ENCODE results near the gene SYNGR1. TPM values are rescaled to one million over a fixed set of nuclear protein-coding genes. Genes with fewer than 3 reads are reported as not detected.
A peak's percentile ranks its signal among the peaks of the same experiment; 100 is the strongest.
"Not testable (repeated sequence)": the region's sequence is repeated elsewhere in the genome, so short reads cannot be mapped to it uniquely, and the experiment has no call there.

SYNGR1 gene
- total RNA-seq, 4 donors from 2014 or later: 4.4 to 11.0 (median 9.9) TPM

- TF ChIP-seq, protein P1, sequence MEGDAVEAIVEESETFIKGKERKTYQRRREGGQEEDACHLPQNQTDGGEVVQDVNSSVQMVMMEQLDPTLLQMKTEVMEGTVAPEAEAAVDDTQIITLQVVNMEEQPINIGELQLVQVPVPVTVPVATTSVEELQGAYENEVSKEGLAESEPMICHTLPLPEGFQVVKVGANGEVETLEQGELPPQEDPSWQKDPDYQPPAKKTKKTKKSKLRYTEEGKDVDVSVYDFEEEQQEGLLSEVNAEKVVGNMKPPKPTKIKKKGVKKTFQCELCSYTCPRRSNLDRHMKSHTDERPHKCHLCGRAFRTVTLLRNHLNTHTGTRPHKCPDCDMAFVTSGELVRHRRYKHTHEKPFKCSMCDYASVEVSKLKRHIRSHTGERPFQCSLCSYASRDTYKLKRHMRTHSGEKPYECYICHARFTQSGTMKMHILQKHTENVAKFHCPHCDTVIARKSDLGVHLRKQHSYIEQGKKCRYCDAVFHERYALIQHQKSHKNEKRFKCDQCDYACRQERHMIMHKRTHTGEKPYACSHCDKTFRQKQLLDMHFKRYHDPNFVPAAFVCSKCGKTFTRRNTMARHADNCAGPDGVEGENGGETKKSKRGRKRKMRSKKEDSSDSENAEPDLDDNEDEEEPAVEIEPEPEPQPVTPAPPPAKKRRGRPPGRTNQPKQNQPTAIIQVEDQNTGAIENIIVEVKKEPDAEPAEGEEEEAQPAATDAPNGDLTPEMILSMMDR (IDR thresholded peaks at IDR 0.05): no peak
- peak; percentile 34 for ATAC-seq (ENCODE audit: low FRiP score)
Measured at GRCh38 chr22:39327995-39328754, 21.6 kb upstream of the SYNGR1 start.

DNA sequence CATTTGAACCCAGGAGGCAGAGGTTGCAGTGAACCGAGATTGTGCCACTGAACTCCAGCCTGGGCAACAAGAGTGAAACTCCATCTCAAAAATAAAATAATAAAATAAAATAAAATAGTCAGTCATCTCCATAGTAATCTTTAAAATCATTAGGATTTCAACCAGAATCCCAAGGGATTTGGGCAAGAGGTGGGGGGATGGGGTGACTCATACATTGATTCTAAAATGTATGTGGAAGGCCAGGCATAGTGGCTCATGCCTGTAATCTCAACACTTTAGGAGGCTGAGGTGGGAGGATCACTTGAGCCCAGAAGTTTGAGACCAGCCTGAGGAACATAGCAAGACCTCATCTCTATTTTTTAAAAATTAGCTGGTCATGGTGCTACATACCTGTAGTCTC, 19.2 kb upstream of the SYNGR1 start:
- DNase-seq (ENCODE audit: low spot score); ATAC-seq (ENCODE audit: low FRiP score): not testable (repeated sequence)

More at GRCh38 chr22:39327995-39328754, 21.6 kb upstream of the SYNGR1 start:
- DNase-seq (ENCODE audit: low spot score): no peak

GRCh38 chr22:39332441-39333064, 17.2 kb upstream of the SYNGR1 start:
- TF ChIP-seq, protein P1 (IDR thresholded peaks at IDR 0.05): no peak
- DNase-seq (ENCODE audit: low spot score) (no peak), ATAC-seq (ENCODE audit: low FRiP score) (no peak)

GRCh38 chr22:39336411-39336810, 13.4 kb upstream of the SYNGR1 start:
- ATAC-seq (ENCODE audit: low FRiP score): no peak
- no peak for DNase-seq (ENCODE audit: low spot score)
- TF ChIP-seq, protein P1 (IDR thresholded peaks at IDR 0.05): no peak

DNA sequence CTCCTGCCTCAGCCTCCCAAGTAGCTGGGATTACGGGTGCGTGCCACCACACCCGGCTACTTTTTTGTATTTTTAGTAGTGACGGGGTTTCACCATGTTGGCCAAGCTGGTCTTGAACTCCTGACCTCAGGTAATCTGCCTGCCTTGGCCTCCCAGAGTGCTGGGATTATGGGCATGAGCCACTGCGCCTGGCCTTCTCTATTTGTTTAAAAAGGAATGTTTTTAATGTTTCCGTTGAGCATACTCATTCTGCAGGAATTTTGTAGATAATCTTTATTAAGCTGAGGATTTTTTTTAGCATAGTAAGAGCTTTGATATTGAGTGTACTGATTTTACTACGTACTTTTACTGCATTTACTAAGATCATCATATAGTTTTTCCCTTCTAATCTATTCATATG, 10.0 kb upstream of the SYNGR1 start:
- not testable (repeated sequence) for ATAC-seq (ENCODE audit: low FRiP score); DNase-seq (ENCODE audit: low spot score)

DNA sequence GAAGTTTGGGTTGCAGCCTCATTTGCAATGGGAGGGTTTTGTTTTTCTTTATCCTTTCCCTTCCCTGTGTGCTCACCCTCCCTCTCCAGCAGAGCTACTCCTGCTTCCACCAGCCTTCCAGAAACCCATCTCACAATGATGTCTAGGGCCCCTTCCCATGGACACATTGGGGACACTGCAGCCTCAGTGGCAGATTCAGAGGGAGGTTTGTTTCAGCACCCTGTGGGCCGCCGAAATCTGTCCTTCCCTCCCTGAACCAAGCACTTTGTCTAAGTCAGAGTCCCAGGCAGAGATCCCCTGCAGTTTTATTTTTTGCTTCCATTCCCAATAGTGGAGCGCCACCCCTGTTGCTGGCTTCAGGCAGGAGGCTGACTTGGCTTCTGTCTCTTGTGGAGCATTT, 8.6 kb upstream of the SYNGR1 start:
- no peak for ATAC-seq (ENCODE audit: low FRiP score)
- TF ChIP-seq, protein P1 (IDR thresholded peaks at IDR 0.05): no peak
- DNase-seq (ENCODE audit: low spot score): no peak

- ATAC-seq (ENCODE audit: low FRiP score): peak; percentile 74
- no peak for DNase-seq (ENCODE audit: low spot score)
- TF ChIP-seq, protein P1 (IDR thresholded peaks at IDR 0.05): no peak
Measured at GRCh38 chr22:39343259-39344045, 6.3 kb upstream of the SYNGR1 start.

Measured in omental fat pad (tissue), 4 donors.